A549 (cell line): Measurements from ENCODE around the gene CPA4. TPM values are rescaled to one million over a fixed set of nuclear protein-coding genes. Genes with fewer than 3 reads are reported as not detected.

Source experiments
- ATAC-seq, 2 experiments: fragments of 200-7000 bp in 1 of 2; fragments of >200 bp in 1 of 2; cut with Nextera tagmentation in 1 of 2; cut with Tn5 transposase in 1 of 2; 3 replicates each; pipeline versions ENCODE4 v1.8.0 to v1.9.1; 2018 to 2020; ENCODE audit warnings: mild to moderate bottlenecking in 1 of 2, moderate library complexity in 1 of 2
- CTCF ChIA-PET: fragments of 300-600 bp; sonication (Branson Sonifier 250); formaldehyde crosslinking; extraction: SDS; loops from one replicate; lab custom pipeline; 2021; ENCODE audit warnings: antibody characterized with exemption, inconsistent platforms; lab: Yijun Ruan, JAX
- POLR2A ChIA-PET: fragments of 350-600 bp; formaldehyde crosslinking; extraction: SDS; loops from one replicate; lab custom pipeline; 2021; ENCODE audit warnings: antibody characterized with exemption, inconsistent platforms; lab: Yijun Ruan, JAX
- DNase-seq, 2 experiments: peaks; one replicate each; pipeline versions ENCODE4 v3.0.0 to v3.0.0-alpha.2; 2011 to 2016; ENCODE audit warnings: low read depth in 1 of 2, low spot score in 1 of 2
- FAIRE-seq: peaks from 2 replicates; lab custom pipeline; 2011; peaks lifted over from hg19 to GRCh38; lab: Jason Lieb, UNC
- H3K27ac ChIP-seq, 2 experiments: fragments of >200 bp; sonication (Bioruptor Twin); formaldehyde crosslinking; 3 replicates each; pipeline ENCODE4 v1.5.1; 2016 to 2017
- H3K4me1 ChIP-seq: fragments of >200 bp; sonication (Bioruptor Twin); formaldehyde crosslinking; 3 replicates; pipeline ENCODE4 v1.6.1; 2016
- H3K4me2 ChIP-seq: fragments of >200 bp; sonication (Bioruptor Twin); formaldehyde crosslinking; 3 replicates; pipeline ENCODE4 v1.6.1; 2016
- H3K4me3 ChIP-seq: fragments of >200 bp; sonication (Bioruptor Twin); formaldehyde crosslinking; 3 replicates; pipeline ENCODE4 v1.5.1; 2016
- H3K9me3 ChIP-seq: fragments of >200 bp; sonication (Bioruptor Twin); formaldehyde crosslinking; 3 replicates; pipeline ENCODE4 v1.6.1; 2016
- CBX8 ChIP-seq: fragments of 200-600 bp; sonication (generic); IDR thresholded peaks from 2 replicates; pipeline ENCODE4 v1.6.1; 2016
- CHD2 ChIP-seq: fragments of 150-350 bp; IDR thresholded peaks from 2 replicates; pipeline ENCODE4 v1.6.1; 2014; ENCODE audit warnings: low read length; ENCODE audit not compliant: partially characterized antibody
- EHF ChIP-seq: fragments of 250-450 bp; sonication (Bioruptor Pico); IDR thresholded peaks from 2 replicates; pipeline ENCODE4 v1.5.0; 2020; ENCODE audit warnings: mild to moderate bottlenecking
- EHMT2 ChIP-seq: fragments of 200-600 bp; sonication (generic); IDR thresholded peaks from 2 replicates; pipeline ENCODE4 v1.6.1; 2016; ENCODE audit warnings: antibody characterized with exemption, low read depth, mild to moderate bottlenecking, moderate library complexity
- EP300 ChIP-seq, 2 experiments: fragments of >200 bp; sonication (Bioruptor Twin); formaldehyde crosslinking; IDR thresholded peaks; 2 replicates in 1 of 2; 3 replicates in 1 of 2; pipeline ENCODE4 v1.6.1; 2016 to 2017
- ESRRA ChIP-seq: fragments of 150-350 bp; IDR thresholded peaks from 2 replicates; pipeline ENCODE4 v1.6.1; 2014; ENCODE audit warnings: mild to moderate bottlenecking, low read length, borderline replicate concordance
- FOSB ChIP-seq: fragments of 250-450 bp; sonication (Bioruptor Pico); IDR thresholded peaks from 2 replicates; pipeline ENCODE4 v1.5.0; 2020; ENCODE audit warnings: mild to moderate bottlenecking, moderate library complexity
- HOXB13 ChIP-seq: fragments of 250-450 bp; sonication (Bioruptor Pico); IDR thresholded peaks from 2 replicates; pipeline ENCODE4 v1.5.0; 2020; ENCODE audit warnings: low read depth, mild to moderate bottlenecking, moderate library complexity
- HOXB5 ChIP-seq: fragments of 250-450 bp; sonication (Bioruptor Pico); IDR thresholded peaks from 2 replicates; pipeline ENCODE4 v1.5.0; 2020; ENCODE audit warnings: mild to moderate bottlenecking, moderate library complexity
- MAFK ChIP-seq: fragments of 450-650 bp; IDR thresholded peaks from 2 replicates; pipeline ENCODE4 v1.6.1; 2014; ENCODE audit not compliant: partially characterized antibody
- MAZ ChIP-seq: fragments of 150-350 bp; IDR thresholded peaks from 2 replicates; pipeline ENCODE4 v1.6.1; 2014; ENCODE audit warnings: antibody characterized with exemption, low read depth, low read length, borderline replicate concordance
- MYC ChIP-seq: IDR thresholded peaks from 2 replicates; pipeline ENCODE4 v1.6.1; 2012; ENCODE audit warnings: mild to moderate bottlenecking, inconsistent platforms, low read length, improper control_type of control experiment, borderline replicate concordance
- NPAS2 ChIP-seq: fragments of 250-450 bp; sonication (Bioruptor Pico); IDR thresholded peaks from 2 replicates; pipeline ENCODE4 v1.8.0; 2022; ENCODE audit warnings: mild to moderate bottlenecking, moderate library complexity, borderline replicate concordance
- NR3C1 ChIP-seq: fragments of >200 bp; sonication (Bioruptor Twin); formaldehyde crosslinking; IDR thresholded peaks from 3 replicates; pipeline ENCODE4 v1.6.1; 2017
- POLR2AphosphoS2 ChIP-seq: conservative IDR thresholded peaks from 2 replicates; pipeline ENCODE4 v1.6.1; 2012; ENCODE audit warnings: low read length, improper control_type of control experiment, inconsistent platforms
- RAD21 ChIP-seq, 2 experiments: fragments of >200 bp in 1 of 2; sonication (Bioruptor Twin) in 1 of 2; formaldehyde crosslinking in 1 of 2; IDR thresholded peaks in 1 of 2; conservative IDR thresholded peaks in 1 of 2; 2 replicates in 1 of 2; 3 replicates in 1 of 2; pipeline ENCODE4 v1.6.1; 2012 to 2018; ENCODE audit warnings: inconsistent platforms in 1 of 2
- RARB ChIP-seq: fragments of 250-450 bp; sonication (Bioruptor Pico); IDR thresholded peaks from 2 replicates; pipeline ENCODE4 v1.8.0; 2021; ENCODE audit warnings: mild to moderate bottlenecking, moderate library complexity
- RNF2 ChIP-seq: fragments of 200-600 bp; sonication (generic); IDR thresholded peaks from 2 replicates; pipeline ENCODE4 v1.6.1; 2016; ENCODE audit warnings: low read depth, mild to moderate bottlenecking, antibody characterized with exemption, moderate library complexity, borderline replicate concordance
- SMC3 ChIP-seq: fragments of >200 bp; sonication (Bioruptor Twin); formaldehyde crosslinking; IDR thresholded peaks from 3 replicates; pipeline ENCODE4 v1.6.1; 2018; ENCODE audit warnings: inconsistent platforms
- SREBF2 ChIP-seq: fragments of 450-650 bp; IDR thresholded peaks from 2 replicates; pipeline ENCODE4 v1.6.1; 2014; ENCODE audit warnings: mild to moderate bottlenecking, moderate library complexity
- ZFP36 ChIP-seq: fragments of 450-650 bp; IDR thresholded peaks from 2 replicates; pipeline ENCODE4 v1.6.1; 2014; ENCODE audit warnings: borderline replicate concordance; ENCODE audit not compliant: partially characterized antibody
- WGBS: methylation state at CpG from one replicate; pipeline ENCODE4 v1.1.6; 2017; ENCODE audit errors: missing lambda C conversion rate; 5-methylcytosine and 5-hydroxymethylcytosine counted together
- polyA plus RNA-seq, 4 experiments: library from polyadenylated mRNA; depleted of rRNA in 3 of 4; stranded (reverse); fragments of >200 nt; fragmentation: RNase III in 1 of 4; extraction: RNeasy Plus Mini Kit Qiagen cat#74134 plus additional on column Dnase treatment in 1 of 4; gene quantifications; 2 replicates in 3 of 4; 3 replicates in 1 of 4; pipeline ENCODE4 v1.2.3, GENCODE V29; 2011 to 2017
- TF ChIP-seq, protein P1 (sequence below): fragments of 450-650 bp; IDR thresholded peaks from 2 replicates; pipeline ENCODE4 v1.6.1; 2014; ENCODE audit warnings: antibody characterized with exemption
- TF ChIP-seq, protein P2 (sequence below): fragments of 250-450 bp; sonication (Bioruptor Pico); IDR thresholded peaks from 2 replicates; pipeline ENCODE4 v1.5.0; 2020; ENCODE audit warnings: low read depth, mild to moderate bottlenecking, moderate library complexity
- TF ChIP-seq, protein P3 (sequence below): fragments of >200 bp; sonication (Bioruptor Twin); formaldehyde crosslinking; IDR thresholded peaks from 2 replicates; pipeline ENCODE4 v1.6.1; 2016
- TF ChIP-seq, protein P4 (sequence below): IDR thresholded peaks from 2 replicates; pipeline ENCODE4 v1.6.1; 2012

The CPA4 gene
- polyA plus RNA-seq, 2 of the 4 experiments (the other 2 are of a cell fraction), result 1.0 to 7.7 TPM

DNA sequence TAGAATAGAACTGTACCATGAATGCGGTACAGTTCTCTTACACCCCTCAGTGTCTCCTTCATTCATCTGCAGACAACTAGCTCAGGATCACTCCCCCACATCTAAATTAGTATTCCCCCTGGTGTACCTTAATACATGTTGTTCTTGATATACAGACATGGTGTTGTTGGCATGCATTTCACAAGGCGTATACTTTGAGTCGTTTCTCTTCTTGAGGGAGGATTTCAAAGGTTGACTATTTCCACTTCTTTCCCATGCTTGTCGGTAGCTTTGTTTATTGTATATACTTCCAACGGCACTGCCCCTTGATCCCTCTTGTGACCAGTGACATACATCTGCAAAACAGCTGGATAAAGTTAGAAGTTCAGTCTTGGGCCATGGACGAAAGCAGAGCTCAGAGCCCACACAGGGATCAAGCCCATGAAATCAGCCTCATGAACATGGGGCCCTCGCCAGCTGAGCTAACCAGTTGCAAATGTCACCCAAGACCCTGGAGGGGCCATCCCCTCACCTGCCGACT lies 8.6 kb downstream of the CPA4 start:
- no peak overlapping the region for H3K4me3 ChIP-seq
- H3K27ac ChIP-seq, result no peak overlapping the region
- ChIA-PET POLR2A (no interaction called here), CTCF (interaction anchor here (1.7 kb wide), 1 partner anchor 8 kb away, joined by 4 read pairs; no protein-coding TSS in a partner anchor)
- DNase-seq (no peak), ATAC-seq (no peak), FAIRE-seq (no peak)
- H3K4me1 ChIP-seq, result no peaks in the 10 kb centered on the region
- TF ChIP-seq CHD2 (no peak), RNF2 (no peak), HOXB5 (CRISPR knock-in tag) (no peak), MYC (no peak), EHMT2 (no peak), NR3C1 (no peak), MAFK (no peak), EHF (CRISPR knock-in tag) (no peak)
- TF ChIP-seq, protein P1, sequence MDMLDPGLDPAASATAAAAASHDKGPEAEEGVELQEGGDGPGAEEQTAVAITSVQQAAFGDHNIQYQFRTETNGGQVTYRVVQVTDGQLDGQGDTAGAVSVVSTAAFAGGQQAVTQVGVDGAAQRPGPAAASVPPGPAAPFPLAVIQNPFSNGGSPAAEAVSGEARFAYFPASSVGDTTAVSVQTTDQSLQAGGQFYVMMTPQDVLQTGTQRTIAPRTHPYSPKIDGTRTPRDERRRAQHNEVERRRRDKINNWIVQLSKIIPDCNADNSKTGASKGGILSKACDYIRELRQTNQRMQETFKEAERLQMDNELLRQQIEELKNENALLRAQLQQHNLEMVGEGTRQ, result no peak
- TF ChIP-seq, protein P2, sequence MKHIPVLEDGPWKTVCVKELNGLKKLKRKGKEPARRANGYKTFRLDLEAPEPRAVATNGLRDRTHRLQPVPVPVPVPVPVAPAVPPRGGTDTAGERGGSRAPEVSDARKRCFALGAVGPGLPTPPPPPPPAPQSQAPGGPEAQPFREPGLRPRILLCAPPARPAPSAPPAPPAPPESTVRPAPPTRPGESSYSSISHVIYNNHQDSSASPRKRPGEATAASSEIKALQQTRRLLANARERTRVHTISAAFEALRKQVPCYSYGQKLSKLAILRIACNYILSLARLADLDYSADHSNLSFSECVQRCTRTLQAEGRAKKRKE (CRISPR knock-in tag), result no peak
- H3K9me3 ChIP-seq, result no peaks in the 10 kb centered on the region
- no peak overlapping the region for H3K4me2 ChIP-seq
- 68% methylated on average over 8 of the region's 8 CpGs for WGBS

DNA sequence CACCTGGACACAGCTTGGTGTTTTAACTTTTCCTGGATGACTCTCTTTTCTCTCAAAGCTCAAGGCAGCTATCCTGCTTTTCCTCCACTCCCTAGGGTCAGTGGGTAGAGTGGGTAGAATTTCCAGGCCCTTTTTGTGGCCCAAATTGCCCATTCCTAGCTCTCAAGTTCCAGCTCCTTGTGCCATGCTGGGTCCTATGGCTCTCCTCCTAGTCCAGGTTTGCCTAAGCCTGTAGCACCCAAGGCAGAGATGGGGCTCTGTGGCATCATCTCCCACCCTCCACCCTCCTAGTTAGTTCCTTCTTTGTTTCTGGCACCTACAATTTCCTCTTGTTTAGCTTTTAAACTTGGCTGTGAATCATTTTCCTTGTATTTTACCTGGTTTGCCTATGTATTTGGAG lies 9.7 kb downstream of the CPA4 start:
- POLR2A ChIA-PET, result no interaction called here
- no peaks in the 10 kb centered on the region for H3K4me1 ChIP-seq
- FAIRE-seq (no peak), DNase-seq (no peak), ATAC-seq (no peak)
- H3K4me3 ChIP-seq, result no peak overlapping the region
- TF ChIP-seq RNF2, result no peak
- no peak for TF ChIP-seq MYC
- TF ChIP-seq CBX8, result no peak
- no peak for TF ChIP-seq ESRRA
- TF ChIP-seq NPAS2 (CRISPR knock-in tag), result no peak
- no peak for TF ChIP-seq FOSB (CRISPR knock-in tag)
- TF ChIP-seq MAZ, result no peak
- no peak for TF ChIP-seq RAD21 (conservative IDR thresholded peaks at IDR 0.05 in 1 of 2, IDR thresholded peaks at IDR 0.05 in 1 of 2)
- TF ChIP-seq, protein P3, sequence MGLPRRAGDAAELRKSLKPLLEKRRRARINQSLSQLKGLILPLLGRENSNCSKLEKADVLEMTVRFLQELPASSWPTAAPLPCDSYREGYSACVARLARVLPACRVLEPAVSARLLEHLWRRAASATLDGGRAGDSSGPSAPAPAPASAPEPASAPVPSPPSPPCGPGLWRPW, result no peak
- TF ChIP-seq POLR2AphosphoS2, result no peak
- TF ChIP-seq, protein P2 (CRISPR knock-in tag), result no peak
- TF ChIP-seq EHMT2, result no peak
- TF ChIP-seq HOXB13, result no peak
- no peak for TF ChIP-seq RARB (CRISPR knock-in tag)
- no peak for TF ChIP-seq SREBF2
- TF ChIP-seq NR3C1, result no peak
- TF ChIP-seq SMC3, result no peak
- TF ChIP-seq EP300 (IDR thresholded peaks at IDR 0.05), result no peak
- TF ChIP-seq ZFP36, result no peak
- TF ChIP-seq, protein P4, sequence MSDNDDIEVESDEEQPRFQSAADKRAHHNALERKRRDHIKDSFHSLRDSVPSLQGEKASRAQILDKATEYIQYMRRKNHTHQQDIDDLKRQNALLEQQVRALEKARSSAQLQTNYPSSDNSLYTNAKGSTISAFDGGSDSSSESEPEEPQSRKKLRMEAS, result no peak
- no peaks in the 10 kb centered on the region for H3K9me3 ChIP-seq
- no peak overlapping the region for H3K4me2 ChIP-seq
- CTCF ChIA-PET, result interaction anchor here (1.7 kb wide), 1 partner anchor 9 kb away, joined by 4 read pairs; no protein-coding TSS in a partner anchor
- H3K27ac ChIP-seq, result no peak overlapping the region
